GM21576 (cell line): ENCODE measurements around the gene F7.

ENCODE experiments used
- ATAC-seq: cut with Tn5 transposase; IDR thresholded peaks from one replicate; pipeline ENCODE4 v1.9.1; 2021; ENCODE audit warnings: mild to moderate bottlenecking, moderate library complexity; ENCODE audit not compliant: unreplicated experiment

The F7 gene

GRCh38 chr13:113116206-113116800, 10.7 kb downstream of the F7 start:
- ATAC-seq, result no peak

GRCh38 chr13:113116871-113117271, 11.3 kb downstream of the F7 start:
- no peak for ATAC-seq

GRCh38 chr13:113117335-113117872, 11.8 kb downstream of the F7 start:
- ATAC-seq, result no peak

GRCh38 chr13:113117911-113118260, 12.3 kb downstream of the F7 start:
- ATAC-seq, result no peak

- ATAC-seq, result no peak
These were observed 12.8 kb downstream of the F7 start for GRCh38 chr13:113118261-113119021.

- ATAC-seq, result no peak
These were observed 13.7 kb downstream of the F7 start for GRCh38 chr13:113119166-113119821.

- no peak for ATAC-seq
These were observed 14.2 kb downstream of the F7 start for GRCh38 chr13:113119822-113120189.

GRCh38 chr13:113120300-113121182, 14.9 kb downstream of the F7 start:
- ATAC-seq, result no peak

- no peak for ATAC-seq
These were observed 15.8 kb downstream of the F7 start for GRCh38 chr13:113121183-113121927.

GRCh38 chr13:113121928-113122471, 16.4 kb downstream of the F7 start:
- no peak for ATAC-seq

GRCh38 chr13:113122550-113123225, 17.1 kb downstream of the F7 start, which contains the start of gene F10:
Gene F10 (plus strand): TSS chr13:113122799. CDS start chr13:113122856, 57 bp downstream.
- ATAC-seq, result no peak

GRCh38 chr13:113123226-113124201, 17.9 kb downstream of the F7 start:
- no peak for ATAC-seq

GRCh38 chr13:113124211-113124970, 18.8 kb downstream of the F7 start:
- no peak for ATAC-seq

- no peak for ATAC-seq
These were observed 20.1 kb downstream of the F7 start for GRCh38 chr13:113125506-113126264.

- no peak for ATAC-seq
These were observed 20.9 kb downstream of the F7 start for GRCh38 chr13:113126265-113127150.

GRCh38 chr13:113129480-113129879, 23.9 kb downstream of the F7 start:
- ATAC-seq, result no peak
